Measurements from ENCODE around the gene VAMP7.
"Not testable (repeated sequence)": the region's sequence is repeated elsewhere in the genome, so short reads cannot be mapped to it uniquely, and the experiment has no call there.

Gene VAMP7, protein sequence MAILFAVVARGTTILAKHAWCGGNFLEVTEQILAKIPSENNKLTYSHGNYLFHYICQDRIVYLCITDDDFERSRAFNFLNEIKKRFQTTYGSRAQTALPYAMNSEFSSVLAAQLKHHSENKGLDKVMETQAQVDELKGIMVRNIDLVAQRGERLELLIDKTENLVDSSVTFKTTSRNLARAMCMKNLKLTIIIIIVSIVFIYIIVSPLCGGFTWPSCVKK

DNA sequence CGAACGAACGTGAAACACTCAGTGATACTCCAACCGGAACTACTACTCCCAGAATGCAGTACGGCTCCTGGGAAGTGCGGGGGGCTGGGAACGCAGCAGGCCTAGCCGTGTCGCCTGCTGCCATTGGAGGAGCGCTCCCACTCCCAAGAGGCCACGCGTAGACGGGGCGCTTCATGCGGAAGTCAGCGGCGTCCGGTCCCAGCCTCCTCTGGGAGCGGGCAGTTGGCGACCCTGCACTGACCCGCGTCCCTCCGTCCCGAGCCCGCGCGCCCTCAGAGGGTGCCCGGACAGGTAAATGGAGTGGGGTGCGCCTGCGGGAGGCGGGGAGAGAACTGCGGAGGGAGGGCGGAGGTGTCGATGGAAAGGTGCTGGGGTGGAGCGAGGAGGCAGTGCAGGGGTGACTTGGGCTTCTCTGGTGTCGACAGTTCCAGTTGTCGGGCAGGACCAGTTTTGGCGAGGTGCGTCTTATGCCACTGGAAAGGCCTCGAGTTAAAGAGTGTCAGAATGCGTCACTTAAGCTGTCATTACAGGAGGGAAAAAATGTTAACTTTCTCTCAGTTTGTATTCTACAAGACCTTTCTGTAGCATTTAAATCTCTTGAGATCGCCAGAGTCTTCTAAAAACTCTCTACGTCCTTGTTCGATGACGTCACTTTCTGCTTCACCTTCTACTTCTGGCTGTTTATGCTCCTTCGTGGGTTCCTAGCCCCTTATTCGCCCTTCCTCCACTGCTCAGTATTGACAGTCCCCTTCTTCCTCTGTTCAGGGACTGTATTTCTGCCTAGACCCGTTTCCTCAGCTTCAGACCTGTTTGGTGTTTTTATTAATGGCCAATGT is at the start of gene VAMP7:
Gene VAMP7, plus strand, starts transcription at position 188 of the 836 bp plus-strand sequence. CDS start 8,122 bp downstream, outside the sequence.
- no peak for TF ChIP-seq GATA1 (IDR thresholded peaks at IDR 0.05; ENCODE audit: low read depth, low read length)
- TF ChIP-seq POLR2A (IDR thresholded peaks at IDR 0.05; ENCODE audit: low read length) = peak; percentile 90
- DNase-seq = peak; percentile 93

GRCh38 chrX:155841232-155841631 is 39.9 kb upstream of the VAMP7 start:
- DNase-seq = no peak
- TF ChIP-seq GATA1 (IDR thresholded peaks at IDR 0.05; ENCODE audit: low read depth, low read length) (no peak), POLR2A (IDR thresholded peaks at IDR 0.05; ENCODE audit: low read length) (no peak)

GRCh38 chrX:155851786-155852185 is 29.4 kb upstream of the VAMP7 start:
- not testable (repeated sequence) for DNase-seq

DNA sequence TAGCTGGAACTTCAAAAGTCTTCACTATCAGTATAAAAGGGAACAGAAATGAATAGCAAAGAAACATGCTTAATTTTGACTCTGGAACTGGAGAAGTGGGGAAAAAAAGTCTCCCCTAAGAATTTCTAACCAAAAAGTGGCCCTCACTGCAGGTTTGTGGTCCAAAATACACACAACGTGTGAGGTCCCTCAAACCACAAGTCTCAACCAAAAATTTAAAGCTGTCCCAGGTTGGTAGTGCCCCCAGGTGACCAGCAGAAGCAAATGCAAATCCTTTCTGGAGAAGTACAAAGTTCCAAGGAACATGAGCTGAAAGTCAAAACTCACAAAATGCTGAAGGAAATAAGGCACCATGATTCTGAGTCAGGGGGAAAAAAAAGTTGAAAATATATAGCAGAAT is 23.6 kb upstream of the VAMP7 start:
- peak; percentile 5 to 13 for DNase-seq
- TF ChIP-seq POLR2A (IDR thresholded peaks at IDR 0.05; ENCODE audit: low read length) (no peak), GATA1 (IDR thresholded peaks at IDR 0.05; ENCODE audit: low read depth, low read length) (no peak)

DNA sequence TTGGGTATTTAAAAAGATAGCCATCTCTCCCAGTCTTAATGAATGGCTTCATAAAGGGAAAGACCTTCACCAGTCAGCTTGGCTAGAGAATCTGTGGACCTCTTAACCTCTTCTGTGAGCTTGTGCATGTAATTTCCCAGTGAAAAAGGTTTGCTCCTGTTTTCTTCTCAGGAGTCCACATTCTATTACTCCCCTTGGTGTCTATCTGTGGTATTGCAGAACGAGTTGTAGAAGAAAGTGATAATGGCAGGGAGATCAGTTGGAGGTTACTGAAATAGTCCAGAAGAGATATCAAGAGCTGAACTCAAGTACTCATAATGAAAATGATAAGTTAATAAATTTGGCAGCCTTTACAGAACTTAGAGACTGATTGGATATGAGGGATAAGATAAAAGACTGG is 16.5 kb upstream of the VAMP7 start:
- TF ChIP-seq POLR2A (IDR thresholded peaks at IDR 0.05; ENCODE audit: low read length) (no peak), GATA1 (IDR thresholded peaks at IDR 0.05; ENCODE audit: low read depth, low read length) (no peak)
- peak in 1 of 2 experiments; percentile 1 for DNase-seq

DNA sequence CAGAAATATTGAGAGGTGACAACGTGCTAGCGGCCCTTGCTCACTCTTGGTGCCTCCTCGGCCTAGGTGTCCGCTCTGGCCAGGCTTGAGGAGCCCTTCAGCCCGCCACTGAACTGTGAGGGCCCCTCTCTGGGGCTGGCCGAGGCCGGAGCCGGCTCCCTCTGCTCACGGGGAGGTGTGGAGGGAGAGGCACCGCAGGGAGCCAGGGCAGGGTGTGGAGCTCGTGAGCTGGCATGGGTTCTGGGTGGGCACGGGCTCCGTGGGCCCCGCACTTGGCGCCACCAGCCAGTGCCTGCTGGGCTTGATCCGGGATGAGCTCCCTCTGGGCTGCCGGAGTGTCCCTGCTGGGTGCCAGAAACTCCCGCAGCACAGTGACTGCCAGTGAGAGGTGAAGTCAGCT is 16.0 kb upstream of the VAMP7 start:
- no peak for DNase-seq
- TF ChIP-seq POLR2A (IDR thresholded peaks at IDR 0.05; ENCODE audit: low read length) (no peak), GATA1 (IDR thresholded peaks at IDR 0.05; ENCODE audit: low read depth, low read length) (no peak)

DNA sequence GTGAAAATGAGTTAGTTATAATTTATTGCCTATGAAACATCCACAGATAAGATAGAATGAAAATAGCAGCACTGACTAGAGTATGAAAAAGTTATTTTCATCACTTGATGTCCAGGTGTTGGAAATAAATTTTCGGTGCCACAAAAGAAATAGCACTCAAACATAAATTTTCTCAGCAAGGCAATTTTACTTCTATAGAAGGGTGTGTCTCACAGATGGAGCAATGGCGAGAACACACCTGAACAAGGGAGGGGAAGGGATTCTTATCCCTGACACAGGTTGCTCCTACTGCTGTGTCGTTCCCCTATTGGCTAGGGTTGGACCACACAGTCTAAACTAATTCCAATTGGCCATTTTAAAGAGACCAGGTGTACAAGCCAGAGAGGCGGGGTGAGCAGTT is 13.3 kb upstream of the VAMP7 start:
- no peak for DNase-seq
- TF ChIP-seq GATA1 (IDR thresholded peaks at IDR 0.05; ENCODE audit: low read depth, low read length) (no peak), POLR2A (IDR thresholded peaks at IDR 0.05; ENCODE audit: low read length) (no peak)

- no peak for DNase-seq
- TF ChIP-seq POLR2A (IDR thresholded peaks at IDR 0.05; ENCODE audit: low read length) = no peak
- TF ChIP-seq GATA1 (IDR thresholded peaks at IDR 0.05; ENCODE audit: low read depth, low read length) = no peak
These were observed 10.2 kb upstream of the VAMP7 start for GRCh38 chrX:155870958-155871357.

GRCh38 chrX:155871934-155872333 is 9.2 kb upstream of the VAMP7 start:
- TF ChIP-seq POLR2A (IDR thresholded peaks at IDR 0.05; ENCODE audit: low read length) (no peak), GATA1 (IDR thresholded peaks at IDR 0.05; ENCODE audit: low read depth, low read length) (no peak)
- no peak for DNase-seq

- DNase-seq = no peak
- TF ChIP-seq GATA1 (IDR thresholded peaks at IDR 0.05; ENCODE audit: low read depth, low read length) = no peak
- TF ChIP-seq POLR2A (IDR thresholded peaks at IDR 0.05; ENCODE audit: low read length) = no peak
These were observed 8.0 kb upstream of the VAMP7 start for GRCh38 chrX:155873188-155873587.

DNA sequence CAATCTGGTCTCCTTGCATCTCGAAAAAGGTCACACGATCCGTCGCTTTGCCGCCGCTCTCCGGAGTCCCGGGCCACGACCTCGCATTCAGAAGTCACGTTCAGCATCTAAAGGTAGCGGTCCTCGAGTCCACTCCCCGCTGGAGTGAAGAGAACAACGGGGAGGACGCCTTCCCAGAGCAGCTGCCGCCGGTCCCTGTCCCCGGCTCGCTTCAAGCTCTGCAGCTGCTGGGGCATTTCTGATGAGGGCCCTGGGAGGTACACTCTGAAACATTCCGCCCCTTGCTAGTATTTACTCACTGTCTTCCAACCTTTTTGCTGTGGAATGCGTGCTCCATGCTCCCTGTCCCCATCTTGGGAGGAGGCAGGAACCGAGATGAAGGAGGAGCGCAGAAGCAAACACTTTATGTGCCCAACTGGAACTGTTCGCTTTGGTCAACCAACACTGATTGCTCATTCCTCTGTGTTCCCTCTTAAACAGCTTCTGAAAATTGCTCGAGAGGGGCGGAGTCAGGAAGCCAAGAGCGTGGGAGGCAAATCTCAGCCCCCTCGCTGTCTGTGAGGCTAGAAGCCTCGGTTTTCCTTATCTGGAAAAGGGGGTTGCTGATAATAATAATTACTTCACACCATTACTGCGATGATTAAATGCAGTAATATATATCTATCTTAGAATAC is 6.4 kb upstream of the VAMP7 start:
- no peak for DNase-seq

GRCh38 chrX:155876704-155877103 is 4.4 kb upstream of the VAMP7 start:
- no peak for TF ChIP-seq POLR2A (IDR thresholded peaks at IDR 0.05; ENCODE audit: low read length)
- TF ChIP-seq GATA1 (IDR thresholded peaks at IDR 0.05; ENCODE audit: low read depth, low read length) = no peak
- DNase-seq = no peak

More for the DNA sequence above, 6.4 kb upstream of the VAMP7 start:
- TF ChIP-seq GATA1 (IDR thresholded peaks at IDR 0.05; ENCODE audit: low read depth, low read length) = no peak
- TF ChIP-seq POLR2A (IDR thresholded peaks at IDR 0.05; ENCODE audit: low read length) = no peak

DNA sequence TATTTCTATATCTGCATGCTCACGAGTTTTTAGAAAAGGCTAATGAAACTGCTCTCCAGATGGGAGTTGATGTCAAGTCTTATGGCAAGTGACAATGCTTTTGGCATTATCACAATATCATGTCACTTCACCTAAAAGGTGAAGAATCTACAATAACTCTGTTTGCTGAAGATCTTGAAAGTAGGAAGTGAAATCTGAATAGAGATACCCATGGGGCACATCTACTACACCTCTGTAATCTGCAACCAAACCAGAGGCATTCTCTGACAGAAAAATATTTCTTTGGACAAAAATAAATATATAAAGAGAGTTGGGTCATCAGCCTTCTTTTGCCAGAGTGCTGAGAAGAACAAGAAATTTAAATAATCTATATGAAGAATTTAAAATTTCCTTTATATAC is 3.9 kb upstream of the VAMP7 start:
- no peak for TF ChIP-seq POLR2A (IDR thresholded peaks at IDR 0.05; ENCODE audit: low read length)
- no peak for TF ChIP-seq GATA1 (IDR thresholded peaks at IDR 0.05; ENCODE audit: low read depth, low read length)
- no peak for DNase-seq

DNA sequence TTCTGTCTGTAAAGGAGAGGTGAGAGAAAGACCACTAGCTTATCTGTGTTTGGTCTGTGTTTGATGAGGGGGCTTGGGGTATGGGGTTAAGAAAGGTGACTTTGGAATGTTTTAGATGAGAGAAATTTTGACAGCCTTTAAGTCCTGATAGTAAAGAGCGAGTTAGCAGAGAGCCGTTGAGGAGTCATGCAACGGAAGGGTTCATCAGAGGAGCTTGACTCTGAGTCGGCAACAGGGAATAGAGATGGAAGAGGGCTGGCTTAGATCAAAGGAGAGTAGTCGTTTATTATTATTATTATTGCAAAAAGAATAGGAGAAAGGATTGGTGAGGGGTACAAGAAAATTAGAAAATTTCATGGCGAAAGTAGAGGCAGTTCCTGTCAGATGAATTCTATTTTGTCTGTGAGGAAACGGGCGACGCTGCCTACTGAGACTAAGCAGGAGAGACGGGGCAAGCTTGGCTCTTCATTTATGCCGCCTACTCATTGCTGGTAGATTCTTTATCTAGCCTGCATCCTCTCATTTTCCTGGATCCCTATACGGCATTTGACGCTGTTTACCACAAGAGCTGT is 473 bp upstream of the VAMP7 start:
- DNase-seq = peak; percentile 47 to 61
- no peak for TF ChIP-seq POLR2A (IDR thresholded peaks at IDR 0.05; ENCODE audit: low read length)
- no peak for TF ChIP-seq GATA1 (IDR thresholded peaks at IDR 0.05; ENCODE audit: low read depth, low read length)
